Body of pancreas (tissue), 4 donors: Measurements from ENCODE around the gene GPT2. TPM values are rescaled to one million over a fixed set of nuclear protein-coding genes. Genes with fewer than 3 reads are reported as not detected.
A peak's percentile ranks its signal among the peaks of the same experiment; 100 is the strongest.

Experiments
- ATAC-seq: fragments of 150-250 bp; one replicate; pipeline ENCODE4 v1.9.1; 2016
- DNase-seq, 4 donors: peaks; one replicate each; pipeline ENCODE4 v3.0.0-alpha.2; 2019
- H3K27ac ChIP-seq, 4 donors: fragments of 200-600 bp; sonication (generic); 1 replicate in 3 of 4; 2 replicates in 1 of 4; pipeline versions ENCODE4 v1.5.1 to v1.6.1; 2016 to 2019; ENCODE audit warnings: mild to moderate bottlenecking in 1 of 4, mixed read lengths in 1 of 4, moderate library complexity in 1 of 4
- H3K27me3 ChIP-seq, 2 donors: fragments of 200-600 bp; sonication (generic); one replicate each; pipeline ENCODE4 v1.6.0; 2016; ENCODE audit warnings: mild to moderate bottlenecking in 1 of 2
- H3K36me3 ChIP-seq, 2 donors: fragments of 200-600 bp; sonication (generic); replicated peaks in 1 of 2; 2 replicates each; pipeline ENCODE4 v1.5.1; 2016; ENCODE audit warnings: low read depth in 2 of 2; ENCODE audit not compliant: insufficient read depth in 1 of 2
- H3K4me1 ChIP-seq: fragments of 200-600 bp; sonication (generic); one replicate; pipeline ENCODE4 v1.6.0; 2016
- H3K4me3 ChIP-seq, 2 donors: fragments of 200-600 bp; sonication (generic); 1 replicate in 1 of 2; 2 replicates in 1 of 2; pipeline ENCODE4 v1.5.1; 2016 to 2019
- H3K9me3 ChIP-seq, 3 donors: fragments of 200-600 bp; sonication (generic); 1 replicate in 2 of 3; 2 replicates in 1 of 3; pipeline ENCODE4 v1.5.1; 2016
- CTCF ChIP-seq, 7 experiments: fragments of 450-650 bp in 4 of 7; fragments of 200-600 bp in 3 of 7; sonication (generic) in 3 of 7; IDR thresholded peaks; one replicate each; pipeline ENCODE4 v1.5.1; 2016 to 2019; ENCODE audit warnings: antibody characterized with exemption in 7 of 7
- POLR2A ChIP-seq, 3 donors: fragments of 450-650 bp; IDR thresholded peaks; one replicate each; pipeline ENCODE4 v1.6.1; 2016; ENCODE audit warnings: antibody characterized with exemption in 3 of 3, mild to moderate bottlenecking in 2 of 3
- WGBS, 2 donors: methylation state at CpG; one replicate each; pipeline ENCODE4 v1.1.5; 2017; 5-methylcytosine and 5-hydroxymethylcytosine counted together
- intact Hi-C: fragments of 100-400 bp; cut with DNase I; formaldehyde crosslinking; loops from one replicate; pipeline ENCODE4 v1.15.1; 2023
- total RNA-seq, 2 donors: library from RNA; depleted of rRNA; stranded (reverse); fragments of >200 nt; gene quantifications; one replicate each; pipeline ENCODE4 v1.1.0, GENCODE V29; 2016

Gene GPT2
- total RNA-seq, 2 donors from 2014 or later = 52.1 to 83.1 TPM

- Histone ChIP-seq H3K36me3 (peaks cover 0 to 3% of the 10 kb centered on the region in 2 donors), H3K27ac (peak overlapping the region; percentile 78 to 90 (median 84)), H3K27me3 (no peaks in the 10 kb centered on the region), H3K9me3 (no peaks in the 10 kb centered on the region), H3K4me1 (peaks cover 78% of the 10 kb centered on the region), H3K4me3 (no peak overlapping the region)
- intact Hi-C loops = no loop called here
- TF ChIP-seq CTCF (IDR thresholded peaks at IDR 0.05) (no peak), POLR2A (IDR thresholded peaks at IDR 0.05) (peak in 1 of 3 donors; percentile 32)
- 27 to 35% methylated on average over 8 to 9 of the region's 9 CpGs for WGBS, 2 donors
- DNase-seq (peak; percentile 70 to 89 (median 76)), ATAC-seq (peak; percentile 71)
These were observed 11.5 kb downstream of the GPT2 start for GRCh38 chr16:46895399-46896313.

- H3K9me3 ChIP-seq = no peaks in the 10 kb centered on the region
- H3K27me3 ChIP-seq = no peaks in the 10 kb centered on the region
- H3K27ac ChIP-seq = peak overlapping the region; percentile 78 to 90 (median 84)
- 25 to 43% methylated on average over 6 to 7 of the region's 7 CpGs for WGBS, 2 donors
- ATAC-seq (no peak), DNase-seq (peak in 1 of 4 donors; percentile 38)
- peaks cover 70% of the 10 kb centered on the region for H3K4me1 ChIP-seq
- intact Hi-C loops = no loop called here
- peaks cover 0 to 3% of the 10 kb centered on the region in 2 donors for H3K36me3 ChIP-seq
- TF ChIP-seq POLR2A (IDR thresholded peaks at IDR 0.05) = peak in 2 of 3 donors; percentile 3 to 13
- no peak for TF ChIP-seq CTCF (IDR thresholded peaks at IDR 0.05)
- no peak overlapping the region for H3K4me3 ChIP-seq
These were observed 12.3 kb downstream of the GPT2 start for GRCh38 chr16:46896314-46896968.

GRCh38 chr16:46897471-46897870 is 13.3 kb downstream of the GPT2 start:
- WGBS, 2 donors = 25 to 50% methylated on average over 2 to 10 of the region's 10 CpGs

GRCh38 chr16:46898006-46898405 is 13.8 kb downstream of the GPT2 start:
- Histone ChIP-seq H3K27ac (peak overlapping the region; percentile 78 to 90 (median 84)), H3K36me3 (peaks cover 4 to 6% of the 10 kb centered on the region in 2 donors), H3K4me3 (no peak overlapping the region), H3K4me1 (peaks cover 64% of the 10 kb centered on the region), H3K9me3 (no peaks in the 10 kb centered on the region), H3K27me3 (no peaks in the 10 kb centered on the region)
- WGBS, 2 donors = 52 to 78% methylated on average over 4 to 10 of the region's 13 CpGs
- no peak for TF ChIP-seq CTCF (IDR thresholded peaks at IDR 0.05)
- no peak for TF ChIP-seq POLR2A (IDR thresholded peaks at IDR 0.05)
- intact Hi-C loops = no loop called here
- ATAC-seq (no peak), DNase-seq (peak in 2 of 4 donors; percentile 35 to 72)

More at GRCh38 chr16:46897471-46897870, 13.3 kb downstream of the GPT2 start:
- H3K27ac ChIP-seq = peak overlapping the region; percentile 78 to 90 (median 84)
- no peak overlapping the region for H3K4me3 ChIP-seq
- peak; percentile 62 to 83 (median 70) for DNase-seq
- no peaks in the 10 kb centered on the region for H3K9me3 ChIP-seq
- H3K36me3 ChIP-seq = peaks cover 3 to 6% of the 10 kb centered on the region in 2 donors
- TF ChIP-seq CTCF (IDR thresholded peaks at IDR 0.05) (no peak), POLR2A (IDR thresholded peaks at IDR 0.05) (no peak)
- no peaks in the 10 kb centered on the region for H3K27me3 ChIP-seq
- peak; percentile 53 for ATAC-seq
- H3K4me1 ChIP-seq = peaks cover 66% of the 10 kb centered on the region
- intact Hi-C loops = no loop called here
